GM23338 (cell line): ENCODE data around the gene MBD3L5. TPM values are rescaled to one million over a fixed set of nuclear protein-coding genes. Genes with fewer than 3 reads are reported as not detected.

Experiments
- ATAC-seq: fragments of 200-7000 bp; cut with Tn5 transposase; 3 replicates; pipeline ENCODE4 v1.9.1; 2020
- DNase-seq: peaks from one replicate; pipeline ENCODE4 v3.0.0-alpha.2; 2015; ENCODE audit warnings: low spot score
- H2AFZ ChIP-seq: fragments of 200-600 bp; sonication (generic); 2 replicates; pipeline ENCODE4 v1.8.0; 2016; ENCODE audit warnings: antibody characterized with exemption, mild to moderate bottlenecking, moderate library complexity
- H3F3A ChIP-seq: fragments of 200-600 bp; sonication (generic); replicated peaks from 2 replicates; pipeline ENCODE4 v1.8.0; 2017; ENCODE audit warnings: antibody characterized with exemption, mixed run types, low read depth
- H3K27ac ChIP-seq: fragments of 200-600 bp; sonication (generic); 2 replicates; pipeline ENCODE4 v1.6.1; 2016; ENCODE audit warnings: low read depth
- H3K27me3 ChIP-seq: fragments of 200-600 bp; sonication (generic); 2 replicates; pipeline ENCODE4 v1.8.0; 2016; ENCODE audit warnings: mild to moderate bottlenecking, mixed run types, moderate library complexity; ENCODE audit not compliant: insufficient read depth
- H3K36me3 ChIP-seq: fragments of 200-600 bp; sonication (generic); 2 replicates; pipeline ENCODE4 v1.8.0; 2016; ENCODE audit warnings: mild to moderate bottlenecking; ENCODE audit not compliant: insufficient read depth
- H3K4me1 ChIP-seq: fragments of 200-600 bp; sonication (generic); 2 replicates; pipeline ENCODE4 v1.8.0; 2016; ENCODE audit warnings: mild to moderate bottlenecking, moderate library complexity; ENCODE audit not compliant: insufficient read depth
- H3K4me2 ChIP-seq: fragments of 200-600 bp; sonication (generic); 2 replicates; pipeline ENCODE4 v1.7.1; 2017; ENCODE audit warnings: mixed run types
- H3K4me3 ChIP-seq: fragments of 200-600 bp; sonication (generic); 2 replicates; pipeline ENCODE4 v1.6.1; 2016; ENCODE audit warnings: mixed run types
- H3K79me2 ChIP-seq: fragments of 200-600 bp; sonication (generic); replicated peaks from 2 replicates; pipeline ENCODE4 v1.8.0; 2017; ENCODE audit warnings: mild to moderate bottlenecking; ENCODE audit not compliant: insufficient read depth
- H3K9me2 ChIP-seq: fragments of 200-600 bp; sonication (generic); 2 replicates; pipeline ENCODE4 v1.8.0; 2017; ENCODE audit not compliant: insufficient read depth
- H4K20me1 ChIP-seq: fragments of 200-600 bp; sonication (generic); replicated peaks from 2 replicates; pipeline ENCODE4 v1.8.0; 2017; ENCODE audit warnings: mild to moderate bottlenecking; ENCODE audit not compliant: insufficient read depth
- H3K27ac Mint-ChIP-seq: 2 replicates; pipeline ENCODE4 v1.8.0; 2020; ENCODE audit warnings: inconsistent platforms, mild to moderate bottlenecking, moderate library complexity, mixed read lengths
- H3K27me3 Mint-ChIP-seq: 3 replicates; pipeline ENCODE4 v1.8.0; 2022; ENCODE audit warnings: low read depth, mild to moderate bottlenecking, moderate library complexity, mixed read lengths, inconsistent platforms; ENCODE audit not compliant: insufficient read depth, poor library complexity
- H3K36me3 Mint-ChIP-seq: 3 replicates; pipeline ENCODE4 v1.8.0; 2021; ENCODE audit warnings: low read depth, mild to moderate bottlenecking, inconsistent platforms, moderate library complexity, mixed read lengths
- H3K4me1 Mint-ChIP-seq: 3 replicates; pipeline ENCODE4 v1.8.0; 2020; ENCODE audit warnings: mild to moderate bottlenecking, inconsistent platforms, mixed read lengths
- H3K4me3 Mint-ChIP-seq: 3 replicates; pipeline ENCODE4 v1.8.0; 2021; ENCODE audit warnings: moderate library complexity, mild to moderate bottlenecking, inconsistent platforms, mixed read lengths
- H3K9me3 Mint-ChIP-seq: 3 replicates; pipeline ENCODE4 v1.8.0; 2020; ENCODE audit warnings: moderate library complexity, mild to moderate bottlenecking, inconsistent platforms, mixed read lengths
- CREB1 ChIP-seq: fragments of 250-450 bp; sonication (Bioruptor Pico); IDR thresholded peaks from 2 replicates; pipeline ENCODE4 v1.5.0; 2020; ENCODE audit warnings: low read depth, mild to moderate bottlenecking, moderate library complexity
- EZH2phosphoT487 ChIP-seq: fragments of 200-600 bp; sonication (generic); IDR thresholded peaks from one replicate; pipeline ENCODE4 v1.8.1; 2018; ENCODE audit warnings: antibody characterized with exemption; ENCODE audit not compliant: unreplicated experiment
- JUNB ChIP-seq: IDR thresholded peaks from one replicate; pipeline ENCODE4 v1.6.1; 2016; ENCODE audit warnings: antibody characterized with exemption; ENCODE audit not compliant: unreplicated experiment
- NANOG ChIP-seq: IDR thresholded peaks from 2 replicates; pipeline ENCODE4 v1.6.1; 2016; ENCODE audit warnings: antibody characterized with exemption, borderline replicate concordance
- STAT1 ChIP-seq: IDR thresholded peaks from one replicate; pipeline ENCODE4 v1.6.1; 2016; ENCODE audit warnings: antibody characterized with exemption; ENCODE audit not compliant: unreplicated experiment
- ZNF331 ChIP-seq: fragments of 250-450 bp; sonication (Bioruptor Pico); IDR thresholded peaks from 2 replicates; pipeline ENCODE4 v1.5.0; 2020; ENCODE audit warnings: low read depth, mild to moderate bottlenecking, moderate library complexity
- polyA plus RNA-seq: library from polyadenylated mRNA; unstranded; fragments of >200 nt; fragmentation: Nextera tagmentation; extraction: Ambion mirVana; gene quantifications from 2 replicates; pipeline ENCODE4 v1.2.1, GENCODE V29; 2016
- total RNA-seq: library from RNA; depleted of rRNA; stranded (reverse); fragments of >200 nt; shearing (Covaris generic); gene quantifications from 2 replicates; pipeline ENCODE4 v1.2.3, GENCODE V29; 2014
- TF ChIP-seq, protein P1 (sequence below): IDR thresholded peaks from one replicate; pipeline ENCODE4 v1.6.1; 2018; ENCODE audit warnings: antibody characterized with exemption; ENCODE audit not compliant: unreplicated experiment
- TF ChIP-seq, protein P2 (sequence below): fragments of 250-450 bp; sonication (Bioruptor Pico); IDR thresholded peaks from 2 replicates; pipeline ENCODE4 v1.5.0; 2020; ENCODE audit warnings: mild to moderate bottlenecking, moderate library complexity

MBD3L5 gene
- total and polyA plus RNA-seq, 2 experiments from 2014 or later, result not detected

DNA sequence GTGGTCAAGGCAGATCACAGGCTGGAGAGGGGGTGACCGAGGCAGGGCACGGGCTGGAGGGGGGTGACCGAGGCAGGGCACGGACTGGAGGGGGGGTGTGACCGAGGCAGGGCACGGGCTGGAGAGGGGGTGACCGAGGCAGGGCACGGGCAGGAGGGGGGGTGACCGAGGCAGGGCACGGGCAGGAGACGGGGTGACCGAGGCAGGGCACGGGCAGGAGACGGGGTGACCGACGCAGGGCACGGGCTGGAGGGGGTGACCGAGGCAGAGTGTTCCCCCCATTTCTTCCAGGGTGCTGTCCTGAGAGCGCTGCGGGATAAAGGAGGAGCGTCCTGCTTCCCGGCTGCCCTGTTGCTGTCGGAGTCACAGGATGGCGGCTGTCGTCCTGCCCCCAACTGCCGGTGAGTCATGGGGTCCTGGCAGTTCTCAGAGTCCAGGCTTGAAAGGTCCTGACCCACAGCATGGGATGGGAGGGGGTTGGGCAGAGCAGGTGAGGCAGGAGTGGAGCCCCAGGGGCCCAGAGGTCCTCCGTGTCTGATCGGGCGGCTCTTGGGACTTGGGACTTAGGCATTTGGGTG lies 44.4 kb downstream of the MBD3L5 start:
- H3K27ac ChIP-seq, result no peak overlapping the region
- H3K27me3 Mint-ChIP-seq, result peaks cover 9% of the 10 kb centered on the region

DNA sequence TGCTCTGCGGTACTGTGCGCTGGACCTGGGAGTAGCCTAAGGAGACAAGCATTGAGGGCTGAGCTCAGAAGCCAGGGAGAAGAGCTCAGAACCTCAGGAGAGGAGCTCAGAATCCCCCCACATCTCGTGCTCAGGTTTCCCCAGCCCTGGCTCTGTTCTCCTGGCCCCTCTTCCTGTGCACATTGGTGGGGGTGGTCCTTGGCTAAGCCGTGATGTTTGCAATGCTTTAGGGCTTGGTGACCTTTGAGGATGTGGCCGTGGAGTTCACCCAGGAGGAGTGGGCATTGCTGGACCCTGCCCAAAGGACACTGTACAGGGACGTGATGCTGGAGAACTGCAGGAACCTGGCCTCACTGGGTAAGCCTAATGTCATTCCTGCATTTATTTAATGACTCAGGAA lies 45.8 kb downstream of the MBD3L5 start:
- Mint-ChIP-seq H3K9me3 (peaks cover 63% of the 10 kb centered on the region), H3K36me3 (peaks cover 95% of the 10 kb centered on the region), H3K27me3 (peaks cover 9% of the 10 kb centered on the region), H3K4me1 (no peaks in the 10 kb centered on the region), H3K4me3 (no peak overlapping the region), H3K27ac (no peak overlapping the region)
- Histone ChIP-seq H3K27ac (no peak overlapping the region), H3K27me3 (no peaks in the 10 kb centered on the region), H3K79me2 (no peaks in the 10 kb centered on the region), H3K4me2 (no peak overlapping the region), H3K4me3 (no peak overlapping the region), H3K4me1 (no peaks in the 10 kb centered on the region), H3K9me2 (no peaks in the 10 kb centered on the region), H4K20me1 (no peaks in the 10 kb centered on the region), H3K36me3 (peaks cover 53% of the 10 kb centered on the region), H3F3A (no peaks in the 10 kb centered on the region), H2AFZ (no peak overlapping the region)
- DNase-seq, result no peak
- ATAC-seq, result no peak
- TF ChIP-seq EZH2phosphoT487, result no peak
- TF ChIP-seq NANOG, result no peak
- no peak for TF ChIP-seq ZNF331 (CRISPR knock-in tag)

More for the DNA sequence above, 44.4 kb downstream of the MBD3L5 start:
- H3K79me2 ChIP-seq, result peaks cover 11% of the 10 kb centered on the region; the same call in 1 of the 2 replicates
- Mint-ChIP-seq H3K36me3 (peaks cover 91% of the 10 kb centered on the region), H3K4me3 (no peak overlapping the region), H3K9me3 (peaks cover 50% of the 10 kb centered on the region), H3K4me1 (no peaks in the 10 kb centered on the region), H3K27ac (no peak overlapping the region)
- no peak overlapping the region for H2AFZ ChIP-seq
- H3K4me1 ChIP-seq, result no peaks in the 10 kb centered on the region
- no peaks in the 10 kb centered on the region for H4K20me1 ChIP-seq
- DNase-seq (no peak), ATAC-seq (no peak)
- H3F3A ChIP-seq, result no peaks in the 10 kb centered on the region
- H3K36me3 ChIP-seq, result peaks cover 45% of the 10 kb centered on the region
- H3K9me2 ChIP-seq, result no peaks in the 10 kb centered on the region
- no peak overlapping the region for H3K4me3 ChIP-seq
- H3K27me3 ChIP-seq, result no peaks in the 10 kb centered on the region
- TF ChIP-seq, protein P1, sequence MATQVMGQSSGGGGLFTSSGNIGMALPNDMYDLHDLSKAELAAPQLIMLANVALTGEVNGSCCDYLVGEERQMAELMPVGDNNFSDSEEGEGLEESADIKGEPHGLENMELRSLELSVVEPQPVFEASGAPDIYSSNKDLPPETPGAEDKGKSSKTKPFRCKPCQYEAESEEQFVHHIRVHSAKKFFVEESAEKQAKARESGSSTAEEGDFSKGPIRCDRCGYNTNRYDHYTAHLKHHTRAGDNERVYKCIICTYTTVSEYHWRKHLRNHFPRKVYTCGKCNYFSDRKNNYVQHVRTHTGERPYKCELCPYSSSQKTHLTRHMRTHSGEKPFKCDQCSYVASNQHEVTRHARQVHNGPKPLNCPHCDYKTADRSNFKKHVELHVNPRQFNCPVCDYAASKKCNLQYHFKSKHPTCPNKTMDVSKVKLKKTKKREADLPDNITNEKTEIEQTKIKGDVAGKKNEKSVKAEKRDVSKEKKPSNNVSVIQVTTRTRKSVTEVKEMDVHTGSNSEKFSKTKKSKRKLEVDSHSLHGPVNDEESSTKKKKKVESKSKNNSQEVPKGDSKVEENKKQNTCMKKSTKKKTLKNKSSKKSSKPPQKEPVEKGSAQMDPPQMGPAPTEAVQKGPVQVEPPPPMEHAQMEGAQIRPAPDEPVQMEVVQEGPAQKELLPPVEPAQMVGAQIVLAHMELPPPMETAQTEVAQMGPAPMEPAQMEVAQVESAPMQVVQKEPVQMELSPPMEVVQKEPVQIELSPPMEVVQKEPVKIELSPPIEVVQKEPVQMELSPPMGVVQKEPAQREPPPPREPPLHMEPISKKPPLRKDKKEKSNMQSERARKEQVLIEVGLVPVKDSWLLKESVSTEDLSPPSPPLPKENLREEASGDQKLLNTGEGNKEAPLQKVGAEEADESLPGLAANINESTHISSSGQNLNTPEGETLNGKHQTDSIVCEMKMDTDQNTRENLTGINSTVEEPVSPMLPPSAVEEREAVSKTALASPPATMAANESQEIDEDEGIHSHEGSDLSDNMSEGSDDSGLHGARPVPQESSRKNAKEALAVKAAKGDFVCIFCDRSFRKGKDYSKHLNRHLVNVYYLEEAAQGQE, result no peak
- TF ChIP-seq CREB1 (no peak), STAT1 (no peak)
- H3K4me2 ChIP-seq, result no peak overlapping the region

DNA sequence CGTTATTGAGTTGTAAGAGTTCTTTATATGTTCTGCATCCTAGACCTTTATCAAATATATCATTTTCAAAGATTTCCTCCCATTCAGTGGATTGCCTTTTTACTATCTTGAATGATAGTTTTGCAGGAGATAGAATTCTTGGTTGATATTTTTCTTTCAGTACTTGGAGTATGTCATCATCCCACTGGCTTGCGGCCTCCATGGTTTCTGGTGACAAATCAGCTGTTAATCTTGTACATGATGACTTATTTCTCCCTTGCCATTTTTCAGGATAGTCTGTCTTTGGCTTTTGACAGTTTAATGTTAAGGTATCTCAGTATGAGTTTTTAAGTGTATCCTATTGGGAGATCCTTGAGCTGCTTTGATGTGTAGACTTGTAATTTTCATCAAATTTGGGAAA lies 47.6 kb downstream of the MBD3L5 start:
- peaks cover 98% of the 10 kb centered on the region for H3K36me3 Mint-ChIP-seq
- peaks cover 12% of the 10 kb centered on the region for H3K27me3 Mint-ChIP-seq
- H3K4me2 ChIP-seq, result no peak overlapping the region
- TF ChIP-seq, protein P2, sequence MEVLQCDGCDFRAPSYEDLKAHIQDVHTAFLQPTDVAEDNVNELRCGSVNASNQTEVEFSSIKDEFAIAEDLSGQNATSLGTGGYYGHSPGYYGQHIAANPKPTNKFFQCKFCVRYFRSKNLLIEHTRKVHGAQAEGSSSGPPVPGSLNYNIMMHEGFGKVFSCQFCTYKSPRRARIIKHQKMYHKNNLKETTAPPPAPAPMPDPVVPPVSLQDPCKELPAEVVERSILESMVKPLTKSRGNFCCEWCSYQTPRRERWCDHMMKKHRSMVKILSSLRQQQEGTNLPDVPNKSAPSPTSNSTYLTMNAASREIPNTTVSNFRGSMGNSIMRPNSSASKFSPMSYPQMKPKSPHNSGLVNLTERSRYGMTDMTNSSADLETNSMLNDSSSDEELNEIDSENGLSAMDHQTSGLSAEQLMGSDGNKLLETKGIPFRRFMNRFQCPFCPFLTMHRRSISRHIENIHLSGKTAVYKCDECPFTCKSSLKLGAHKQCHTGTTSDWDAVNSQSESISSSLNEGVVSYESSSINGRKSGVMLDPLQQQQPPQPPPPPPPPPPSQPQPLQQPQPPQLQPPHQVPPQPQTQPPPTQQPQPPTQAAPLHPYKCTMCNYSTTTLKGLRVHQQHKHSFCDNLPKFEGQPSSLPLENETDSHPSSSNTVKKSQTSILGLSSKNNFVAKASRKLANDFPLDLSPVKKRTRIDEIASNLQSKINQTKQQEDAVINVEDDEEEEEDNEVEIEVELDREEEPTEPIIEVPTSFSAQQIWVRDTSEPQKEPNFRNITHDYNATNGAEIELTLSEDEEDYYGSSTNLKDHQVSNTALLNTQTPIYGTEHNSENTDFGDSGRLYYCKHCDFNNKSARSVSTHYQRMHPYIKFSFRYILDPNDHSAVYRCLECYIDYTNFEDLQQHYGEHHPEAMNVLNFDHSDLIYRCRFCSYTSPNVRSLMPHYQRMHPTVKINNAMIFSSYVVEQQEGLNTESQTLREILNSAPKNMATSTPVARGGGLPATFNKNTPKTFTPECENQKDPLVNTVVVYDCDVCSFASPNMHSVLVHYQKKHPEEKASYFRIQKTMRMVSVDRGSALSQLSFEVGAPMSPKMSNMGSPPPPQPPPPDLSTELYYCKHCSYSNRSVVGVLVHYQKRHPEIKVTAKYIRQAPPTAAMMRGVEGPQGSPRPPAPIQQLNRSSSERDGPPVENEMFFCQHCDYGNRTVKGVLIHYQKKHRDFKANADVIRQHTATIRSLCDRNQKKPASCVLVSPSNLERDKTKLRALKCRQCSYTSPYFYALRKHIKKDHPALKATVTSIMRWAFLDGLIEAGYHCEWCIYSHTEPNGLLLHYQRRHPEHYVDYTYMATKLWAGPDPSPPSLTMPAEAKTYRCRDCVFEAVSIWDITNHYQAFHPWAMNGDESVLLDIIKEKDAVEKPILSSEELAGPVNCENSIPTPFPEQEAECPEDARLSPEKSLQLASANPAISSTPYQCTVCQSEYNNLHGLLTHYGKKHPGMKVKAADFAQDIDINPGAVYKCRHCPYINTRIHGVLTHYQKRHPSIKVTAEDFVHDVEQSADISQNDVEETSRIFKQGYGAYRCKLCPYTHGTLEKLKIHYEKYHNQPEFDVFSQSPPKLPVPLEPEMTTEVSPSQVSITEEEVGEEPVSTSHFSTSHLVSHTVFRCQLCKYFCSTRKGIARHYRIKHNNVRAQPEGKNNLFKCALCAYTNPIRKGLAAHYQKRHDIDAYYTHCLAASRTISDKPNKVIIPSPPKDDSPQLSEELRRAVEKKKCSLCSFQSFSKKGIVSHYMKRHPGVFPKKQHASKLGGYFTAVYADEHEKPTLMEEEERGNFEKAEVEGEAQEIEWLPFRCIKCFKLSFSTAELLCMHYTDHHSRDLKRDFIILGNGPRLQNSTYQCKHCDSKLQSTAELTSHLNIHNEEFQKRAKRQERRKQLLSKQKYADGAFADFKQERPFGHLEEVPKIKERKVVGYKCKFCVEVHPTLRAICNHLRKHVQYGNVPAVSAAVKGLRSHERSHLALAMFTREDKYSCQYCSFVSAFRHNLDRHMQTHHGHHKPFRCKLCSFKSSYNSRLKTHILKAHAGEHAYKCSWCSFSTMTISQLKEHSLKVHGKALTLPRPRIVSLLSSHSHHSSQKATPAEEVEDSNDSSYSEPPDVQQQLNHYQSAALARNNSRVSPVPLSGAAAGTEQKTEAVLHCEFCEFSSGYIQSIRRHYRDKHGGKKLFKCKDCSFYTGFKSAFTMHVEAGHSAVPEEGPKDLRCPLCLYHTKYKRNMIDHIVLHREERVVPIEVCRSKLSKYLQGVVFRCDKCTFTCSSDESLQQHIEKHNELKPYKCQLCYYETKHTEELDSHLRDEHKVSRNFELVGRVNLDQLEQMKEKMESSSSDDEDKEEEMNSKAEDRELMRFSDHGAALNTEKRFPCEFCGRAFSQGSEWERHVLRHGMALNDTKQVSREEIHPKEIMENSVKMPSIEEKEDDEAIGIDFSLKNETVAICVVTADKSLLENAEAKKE (CRISPR knock-in tag), result no peak
- TF ChIP-seq STAT1 (no peak), JUNB (no peak)

More for the DNA sequence above, 47.6 kb downstream of the MBD3L5 start:
- H3K4me1 ChIP-seq, result no peaks in the 10 kb centered on the region
- no peak overlapping the region for H3K4me3 ChIP-seq
- peaks cover 4% of the 10 kb centered on the region for H3F3A ChIP-seq
- no peak overlapping the region for H3K27ac ChIP-seq
- H3K4me1 Mint-ChIP-seq, result no peaks in the 10 kb centered on the region
- H3K79me2 ChIP-seq, result no peaks in the 10 kb centered on the region
- no peaks in the 10 kb centered on the region for H4K20me1 ChIP-seq
- peak; percentile 5 for DNase-seq
- H3K4me3 Mint-ChIP-seq, result no peak overlapping the region
- no peak overlapping the region for H3K27ac Mint-ChIP-seq
- no peak overlapping the region for H2AFZ ChIP-seq
- H3K9me3 Mint-ChIP-seq, result peaks cover 79% of the 10 kb centered on the region
- ATAC-seq, result no peak
- no peaks in the 10 kb centered on the region for H3K9me2 ChIP-seq
- H3K36me3 ChIP-seq, result peaks cover 69% of the 10 kb centered on the region
- no peaks in the 10 kb centered on the region for H3K27me3 ChIP-seq
